ENCODE data around the gene FAM170A. TPM values are rescaled to one million over a fixed set of nuclear protein-coding genes. Genes with fewer than 3 reads are reported as not detected.

The FAM170A gene
- total RNA-seq, 2 donors from 2014 or later: 2.2 TPM; not detected in 1

GRCh38 chr5:119613937-119614336, 15.4 kb upstream of the FAM170A start:
- Histone ChIP-seq H3K4me3 (no peak overlapping the region), H3K27me3 (replicated peaks; ENCODE audit: insufficient read depth) (no peaks in the 10 kb centered on the region), H3K9me3 (no peaks in the 10 kb centered on the region), H3K27ac (no peak overlapping the region), H3K36me3 (no peaks in the 10 kb centered on the region), H3K4me1 (ENCODE audit: control insufficient read depth in 1 of 2, low read depth in 2 of 2) (no peaks in the 10 kb centered on the region)
- DNase-seq (ENCODE audit: low spot score) (no peak), ATAC-seq (ENCODE audit: insufficient number of reproducible peaks, low FRiP score, low read depth) (no peak)
- TF ChIP-seq CTCF (IDR thresholded peaks at IDR 0.05): no peak

- ATAC-seq (ENCODE audit: insufficient number of reproducible peaks, low FRiP score, low read depth) (no peak), DNase-seq (ENCODE audit: low spot score) (no peak)
- H3K27me3 ChIP-seq (replicated peaks; ENCODE audit: insufficient read depth): no peaks in the 10 kb centered on the region
- no peaks in the 10 kb centered on the region for H3K4me1 ChIP-seq (ENCODE audit: control insufficient read depth in 1 of 2, low read depth in 2 of 2)
- no peaks in the 10 kb centered on the region for H3K9me3 ChIP-seq
- no peak overlapping the region for H3K4me3 ChIP-seq
- TF ChIP-seq CTCF (IDR thresholded peaks at IDR 0.05): no peak
- H3K36me3 ChIP-seq: no peaks in the 10 kb centered on the region
- H3K27ac ChIP-seq: no peak overlapping the region
These were observed 14.5 kb upstream of the FAM170A start for GRCh38 chr5:119614838-119615237.

- no peak for DNase-seq (ENCODE audit: low spot score)
- no peak for ATAC-seq (ENCODE audit: insufficient number of reproducible peaks, low FRiP score, low read depth)
These were observed 3.3 kb upstream of the FAM170A start for GRCh38 chr5:119626086-119626485.

GRCh38 chr5:119630752-119631440, 1.5 kb downstream of the FAM170A start:
- H3K9me3 ChIP-seq: no peaks in the 10 kb centered on the region
- DNase-seq (ENCODE audit: low spot score) (no peak), ATAC-seq (ENCODE audit: insufficient number of reproducible peaks, low FRiP score, low read depth) (no peak)

More at GRCh38 chr5:119626086-119626485, 3.3 kb upstream of the FAM170A start:
- H3K27me3 ChIP-seq (replicated peaks; ENCODE audit: insufficient read depth): no peaks in the 10 kb centered on the region
- H3K4me1 ChIP-seq (ENCODE audit: control insufficient read depth in 1 of 2, low read depth in 2 of 2): no peaks in the 10 kb centered on the region
- no peak overlapping the region for H3K27ac ChIP-seq
- peaks cover 4% of the 10 kb centered on the region for H3K9me3 ChIP-seq
- TF ChIP-seq CTCF (IDR thresholded peaks at IDR 0.05): no peak
- no peaks in the 10 kb centered on the region for H3K36me3 ChIP-seq
- H3K4me3 ChIP-seq: no peak overlapping the region

GRCh38 chr5:119631660-119632059, 2.3 kb downstream of the FAM170A start:
- no peaks in the 10 kb centered on the region for H3K4me1 ChIP-seq (ENCODE audit: control insufficient read depth in 1 of 2, low read depth in 2 of 2)
- no peak overlapping the region for H3K4me3 ChIP-seq
- no peak overlapping the region for H3K27ac ChIP-seq
- no peak for TF ChIP-seq CTCF (IDR thresholded peaks at IDR 0.05)
- H3K9me3 ChIP-seq: no peaks in the 10 kb centered on the region
- no peaks in the 10 kb centered on the region for H3K27me3 ChIP-seq (replicated peaks; ENCODE audit: insufficient read depth)
- DNase-seq (ENCODE audit: low spot score) (no peak), ATAC-seq (ENCODE audit: insufficient number of reproducible peaks, low FRiP score, low read depth) (no peak)
- H3K36me3 ChIP-seq: no peaks in the 10 kb centered on the region

More at GRCh38 chr5:119630752-119631440, 1.5 kb downstream of the FAM170A start:
- no peak for TF ChIP-seq CTCF (IDR thresholded peaks at IDR 0.05)
- H3K36me3 ChIP-seq: no peaks in the 10 kb centered on the region
- H3K27me3 ChIP-seq (replicated peaks; ENCODE audit: insufficient read depth): no peaks in the 10 kb centered on the region
- H3K4me3 ChIP-seq: no peak overlapping the region
- no peak overlapping the region for H3K27ac ChIP-seq
- no peaks in the 10 kb centered on the region for H3K4me1 ChIP-seq (ENCODE audit: control insufficient read depth in 1 of 2, low read depth in 2 of 2)
